Hypothalamus (tissue), 51 donors: Measurements from ENCODE around the gene ZNF860.

ENCODE experiments used
- DNase-seq, 51 donors: peaks; one replicate each; lab custom pipeline; 2025; lab: John Stamatoyannopoulos, UW

ZNF860 gene

DNA sequence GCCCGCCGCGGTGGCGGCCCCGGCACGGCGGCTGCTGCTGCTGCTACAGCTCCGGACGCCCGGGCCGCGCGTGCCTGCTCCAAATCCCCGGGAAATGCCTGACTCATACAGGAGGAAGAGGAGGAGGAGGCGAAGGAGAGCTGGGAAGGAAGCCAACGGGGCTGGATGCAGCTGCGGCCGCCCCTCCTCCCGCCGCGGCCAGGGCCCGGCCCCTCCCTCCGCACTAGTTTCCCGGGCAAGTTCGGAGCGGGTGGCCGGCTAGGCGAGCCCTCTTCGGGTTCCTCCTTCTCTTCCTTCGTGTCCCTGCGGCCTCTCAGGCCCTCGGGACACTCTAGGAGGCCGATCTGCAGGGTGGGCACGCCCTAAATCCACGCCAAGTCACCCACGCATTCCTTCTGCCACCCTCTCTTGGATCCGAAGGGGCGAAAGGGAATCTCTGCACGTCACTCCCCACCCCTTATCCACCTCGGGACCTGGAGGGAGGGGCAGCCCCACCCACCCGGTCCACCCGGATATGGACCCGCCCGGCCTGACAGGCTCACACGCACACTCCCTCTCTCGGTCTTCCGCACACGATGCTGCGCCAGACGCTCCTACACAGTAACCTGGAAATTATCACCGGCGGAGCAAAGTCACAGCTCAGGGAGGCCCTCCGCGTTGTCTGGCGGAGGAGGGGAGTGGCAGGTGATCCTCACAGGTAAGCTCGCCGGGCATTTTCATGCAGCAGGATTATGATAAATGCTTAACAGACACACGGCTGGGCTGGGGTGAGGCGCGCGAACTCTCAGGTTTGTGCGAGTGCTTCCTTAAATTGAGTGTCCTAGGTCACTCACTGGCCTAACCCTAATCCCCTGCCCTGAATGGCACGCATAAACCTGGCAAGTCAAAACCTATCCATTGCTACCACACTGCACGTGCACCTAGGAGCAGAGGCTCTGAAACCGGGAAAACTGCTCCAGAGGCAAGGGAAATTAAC, at the start of gene ZNF860, which contains the start of gene OSBPL10:
TSS of gene ZNF860 (plus strand) at position 545 of the 976 bp plus-strand sequence. CDS start 7,330 bp downstream, outside the sequence.
TSS of gene OSBPL10 (minus strand) at position 57 of the 976 bp plus-strand sequence. CDS start 83 bp downstream, outside the sequence.
- DNase-seq, result peak in 49 of 51 donors; percentile 9 to 76 (median 48)

DNA sequence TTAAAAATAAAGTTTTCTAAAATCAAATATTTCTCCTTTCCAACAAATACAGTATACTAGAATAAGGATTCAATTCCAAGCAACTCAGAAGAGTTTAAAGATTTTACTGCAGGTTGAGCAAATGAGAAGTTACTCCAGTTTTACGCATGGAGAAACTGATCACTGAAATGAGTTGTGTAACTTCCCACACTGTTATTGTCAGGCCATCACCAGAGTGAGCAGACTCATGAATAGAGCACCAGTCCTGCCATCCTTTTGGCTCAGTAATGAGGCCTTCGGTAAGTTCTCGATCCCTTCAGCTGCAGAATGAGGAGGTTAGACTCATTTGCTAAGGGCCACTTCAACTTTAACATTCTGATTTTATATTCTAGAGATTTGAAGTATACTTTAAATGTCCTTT, 48.6 kb upstream of the ZNF860 start:
- DNase-seq, result no peak

- no peak for DNase-seq
These were observed 47.5 kb upstream of the ZNF860 start for GRCh38 chr3:31934018-31934417.

GRCh38 chr3:31934866-31935265, 46.7 kb upstream of the ZNF860 start:
- no peak for DNase-seq

GRCh38 chr3:31936420-31937060, 45.0 kb upstream of the ZNF860 start:
- no peak for DNase-seq

DNA sequence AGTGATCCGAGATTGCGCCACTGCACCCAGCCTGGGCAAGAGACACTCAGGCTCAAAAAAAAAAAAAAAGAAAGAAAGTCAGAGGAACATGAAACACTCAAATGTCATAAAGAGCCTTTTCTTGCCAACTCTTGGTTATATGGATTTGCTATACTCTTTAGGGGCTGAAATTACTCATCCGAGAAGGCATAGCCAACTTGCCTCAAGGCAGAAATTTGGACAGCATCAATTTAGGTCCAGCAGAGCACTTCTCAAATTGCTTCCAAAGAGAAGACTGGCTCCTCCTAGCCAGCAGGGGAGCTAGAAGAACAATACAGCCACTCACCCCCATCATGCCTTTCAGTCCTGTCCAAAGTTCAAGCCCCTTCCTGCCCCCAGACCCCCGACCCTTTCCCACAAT, 44.3 kb upstream of the ZNF860 start:
- DNase-seq, result no peak

- no peak for DNase-seq
These were observed 39.1 kb upstream of the ZNF860 start for GRCh38 chr3:31942446-31942845.

GRCh38 chr3:31943041-31943440, 38.5 kb upstream of the ZNF860 start:
- no peak for DNase-seq

DNA sequence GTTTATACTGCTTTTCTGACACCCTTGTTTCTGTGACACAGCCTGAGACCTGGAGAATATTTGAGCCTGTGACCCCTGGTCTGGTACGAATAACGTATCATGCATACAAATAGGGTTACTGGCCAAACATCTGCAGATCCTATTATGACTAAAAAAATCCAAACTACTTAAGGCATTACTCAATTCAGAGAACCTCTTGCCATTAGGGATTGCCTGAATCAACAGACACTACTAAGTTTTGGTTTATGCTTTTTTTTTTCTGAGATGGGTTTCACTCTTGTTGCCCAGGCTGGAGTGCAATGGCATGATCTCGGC, 35.9 kb upstream of the ZNF860 start:
- no peak for DNase-seq

- no peak for DNase-seq
These were observed 35.0 kb upstream of the ZNF860 start for GRCh38 chr3:31946484-31947081.

- DNase-seq, result no peak
These were observed 34.4 kb upstream of the ZNF860 start for GRCh38 chr3:31947162-31947561.

- DNase-seq, result no peak
These were observed 33.9 kb upstream of the ZNF860 start for GRCh38 chr3:31947671-31948091.

DNA sequence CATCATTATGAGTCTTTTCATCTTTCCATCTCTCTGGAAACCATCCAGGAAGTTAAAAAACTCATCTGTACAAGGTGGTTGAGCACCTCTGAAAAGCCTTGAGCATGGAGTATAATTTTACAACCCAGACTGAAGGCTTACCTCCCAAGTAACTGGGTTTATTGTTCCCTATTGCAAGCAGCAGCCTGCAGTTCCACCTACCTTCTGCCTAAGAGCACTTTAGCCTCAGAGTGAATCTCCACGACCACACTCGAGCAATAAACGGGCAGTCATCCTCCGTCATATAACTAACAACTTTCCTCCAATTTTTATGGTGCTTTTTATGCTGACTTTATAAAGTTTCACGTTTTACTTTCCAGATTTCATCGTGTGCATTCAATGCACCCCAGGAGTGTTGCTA, 33.3 kb upstream of the ZNF860 start:
- DNase-seq, result no peak

DNA sequence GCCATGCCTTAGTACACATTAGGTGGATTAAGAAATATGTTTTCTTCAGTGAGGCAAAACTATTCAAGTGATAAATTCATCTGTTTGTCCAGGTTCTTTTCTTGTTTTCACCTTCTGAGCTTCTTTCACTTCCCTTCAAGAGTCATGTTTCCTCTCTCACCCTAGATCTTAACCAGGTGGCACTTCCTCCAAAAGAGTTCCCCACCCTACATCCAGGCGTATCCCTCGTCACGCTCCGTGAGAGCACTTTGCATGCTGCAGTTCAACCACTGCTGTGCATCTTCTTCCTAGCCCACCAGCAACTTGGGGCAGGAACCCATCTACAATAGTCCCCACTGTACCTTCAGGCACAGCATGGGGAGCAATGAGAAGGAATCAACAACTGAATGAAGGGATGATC, 29.3 kb upstream of the ZNF860 start:
- DNase-seq, result no peak

- DNase-seq, result no peak
These were observed 28.5 kb upstream of the ZNF860 start for GRCh38 chr3:31953091-31953490.

DNA sequence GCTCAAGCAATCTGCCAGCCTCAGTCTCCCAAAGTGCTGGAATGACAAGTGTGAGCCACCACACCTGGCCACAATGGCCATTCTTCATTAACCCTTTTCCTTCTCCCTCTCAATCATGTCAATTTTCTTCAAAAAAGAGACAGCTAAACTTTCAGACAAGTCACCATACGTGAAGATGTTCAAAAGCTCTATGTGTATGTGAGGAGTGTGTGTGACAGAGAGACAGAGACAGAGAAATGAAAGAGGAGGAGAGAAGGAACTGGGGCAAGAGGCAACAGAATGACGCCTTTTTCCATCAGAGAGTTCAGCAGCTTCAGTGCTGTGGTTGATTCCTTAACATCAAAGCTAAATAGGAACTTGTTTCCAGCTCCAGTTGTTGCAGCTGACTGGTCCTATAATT, 27.9 kb upstream of the ZNF860 start:
- DNase-seq, result no peak

- no peak for DNase-seq
These were observed 26.0 kb upstream of the ZNF860 start for GRCh38 chr3:31955581-31955980.

- no peak for DNase-seq
These were observed 24.4 kb upstream of the ZNF860 start for GRCh38 chr3:31957106-31957505.

- no peak for DNase-seq
These were observed 22.8 kb upstream of the ZNF860 start for GRCh38 chr3:31958701-31959152.

GRCh38 chr3:31959251-31959650, 22.3 kb upstream of the ZNF860 start:
- DNase-seq, result no peak
